Stomach (tissue), 19 donors: ENCODE data around the gene BNC2. TPM values are rescaled to one million over a fixed set of nuclear protein-coding genes. Genes with fewer than 3 reads are reported as not detected.

Experiments
- DNase-seq, 2 donors: peaks; one replicate each; pipeline versions ENCODE4 v3.0.0 to v3.0.0-alpha.2; 2013 to 2019
- H3K27ac ChIP-seq, 5 donors: fragments of 200-600 bp in 4 of 5; sonication (generic) in 4 of 5; one replicate each; pipeline ENCODE4 v1.5.1; 2013 to 2019; ENCODE audit warnings: mild to moderate bottlenecking in 1 of 5, moderate library complexity in 1 of 5
- H3K27me3 ChIP-seq, 3 donors: fragments of 200-600 bp; sonication (generic); one replicate each; pipeline ENCODE4 v1.5.1; 2017 to 2019; ENCODE audit warnings: mixed run types in 1 of 3
- H3K36me3 ChIP-seq, 4 donors: fragments of 200-600 bp; sonication (generic); 1 replicate in 3 of 4; 2 replicates in 1 of 4; pipeline ENCODE4 v1.5.1; 2016 to 2019
- H3K4me1 ChIP-seq, 4 donors: fragments of 200-600 bp; sonication (generic); one replicate each; pipeline ENCODE4 v1.5.1; 2016 to 2019
- H3K4me3 ChIP-seq, 4 donors: fragments of 200-600 bp; sonication (generic) in 3 of 4; one replicate each; pipeline ENCODE4 v1.5.1; 2016 to 2019; ENCODE audit warnings: mild to moderate bottlenecking in 1 of 4
- H3K9me3 ChIP-seq, 4 donors: fragments of 200-600 bp; sonication (generic); one replicate each; pipeline ENCODE4 v1.5.1; 2016 to 2019
- EP300 ChIP-seq: sonication (generic); formaldehyde crosslinking; IDR thresholded peaks from one replicate; pipeline ENCODE4 v1.6.1; 2017; ENCODE audit warnings: antibody characterized with exemption
- POLR2A ChIP-seq, 4 donors: fragments of 450-650 bp; IDR thresholded peaks; one replicate each; pipeline ENCODE4 v1.6.1; 2016; ENCODE audit warnings: antibody characterized with exemption in 4 of 4, control low read depth in 2 of 4, mild to moderate bottlenecking in 1 of 4, moderate library complexity in 1 of 4
- POLR2AphosphoS5 ChIP-seq, 3 donors: sonication (generic); formaldehyde crosslinking; IDR thresholded peaks; one replicate each; pipeline ENCODE4 v1.6.1; 2016; ENCODE audit warnings: antibody characterized with exemption in 3 of 3
- WGBS, 5 donors: extraction: QIAGEN DNeasy Blood & Tissue Kit in 3 of 5; methylation state at CpG; one replicate each; pipeline versions ENCODE4 v1.1.5 to v1.1.7; 2013 to 2018; 5-methylcytosine and 5-hydroxymethylcytosine counted together
- intact Hi-C: fragments of 100-400 bp; cut with DNase I; formaldehyde crosslinking; loops from one replicate; pipeline ENCODE4 v1.15.1; 2023; ENCODE audit warnings: low total_unique reads
- long read RNA-seq, 10 donors: transcript quantifications; one replicate each; lab custom pipeline, GENCODE V29; 2026
- polyA plus RNA-seq, 3 donors: library from polyadenylated mRNA; stranded (reverse); fragments of 200-250 nt; gene quantifications; one replicate each; pipeline ENCODE4 v1.2.3, GENCODE V29; 2013
- total RNA-seq, 5 donors: library from RNA; depleted of rRNA; stranded (reverse); fragments of >200 nt; gene quantifications; one replicate each; pipeline versions ENCODE4 v1.1.0 to v1.2.3, GENCODE V29; 2014 to 2016
- TF ChIP-seq, protein P1 (sequence below), 7 experiments: fragments of 450-650 bp in 4 of 7; fragments of 200-600 bp in 3 of 7; sonication (generic) in 3 of 7; IDR thresholded peaks; one replicate each; pipeline ENCODE4 v1.5.1; 2016 to 2019; ENCODE audit warnings: antibody characterized with exemption in 7 of 7, control low read depth in 2 of 7, mild to moderate bottlenecking in 1 of 7
- donor health status: healthy with polysubstance abuse.
- donor health status: Bipolar disorder and iron deficiency.
- donor health status: healthy.

BNC2 gene, protein sequence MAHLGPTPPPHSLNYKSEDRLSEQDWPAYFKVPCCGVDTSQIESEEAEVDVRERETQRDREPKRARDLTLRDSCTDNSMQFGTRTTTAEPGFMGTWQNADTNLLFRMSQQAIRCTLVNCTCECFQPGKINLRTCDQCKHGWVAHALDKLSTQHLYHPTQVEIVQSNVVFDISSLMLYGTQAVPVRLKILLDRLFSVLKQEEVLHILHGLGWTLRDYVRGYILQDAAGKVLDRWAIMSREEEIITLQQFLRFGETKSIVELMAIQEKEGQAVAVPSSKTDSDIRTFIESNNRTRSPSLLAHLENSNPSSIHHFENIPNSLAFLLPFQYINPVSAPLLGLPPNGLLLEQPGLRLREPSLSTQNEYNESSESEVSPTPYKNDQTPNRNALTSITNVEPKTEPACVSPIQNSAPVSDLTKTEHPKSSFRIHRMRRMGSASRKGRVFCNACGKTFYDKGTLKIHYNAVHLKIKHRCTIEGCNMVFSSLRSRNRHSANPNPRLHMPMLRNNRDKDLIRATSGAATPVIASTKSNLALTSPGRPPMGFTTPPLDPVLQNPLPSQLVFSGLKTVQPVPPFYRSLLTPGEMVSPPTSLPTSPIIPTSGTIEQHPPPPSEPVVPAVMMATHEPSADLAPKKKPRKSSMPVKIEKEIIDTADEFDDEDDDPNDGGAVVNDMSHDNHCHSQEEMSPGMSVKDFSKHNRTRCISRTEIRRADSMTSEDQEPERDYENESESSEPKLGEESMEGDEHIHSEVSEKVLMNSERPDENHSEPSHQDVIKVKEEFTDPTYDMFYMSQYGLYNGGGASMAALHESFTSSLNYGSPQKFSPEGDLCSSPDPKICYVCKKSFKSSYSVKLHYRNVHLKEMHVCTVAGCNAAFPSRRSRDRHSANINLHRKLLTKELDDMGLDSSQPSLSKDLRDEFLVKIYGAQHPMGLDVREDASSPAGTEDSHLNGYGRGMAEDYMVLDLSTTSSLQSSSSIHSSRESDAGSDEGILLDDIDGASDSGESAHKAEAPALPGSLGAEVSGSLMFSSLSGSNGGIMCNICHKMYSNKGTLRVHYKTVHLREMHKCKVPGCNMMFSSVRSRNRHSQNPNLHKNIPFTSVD
- total RNA-seq: 10 to 100 TPM in 4 of 5 donors, 1 to 10 TPM in 1; 4.8 to 60.7 (median 37.8) TPM
- polyA plus RNA-seq: 1 to 10 TPM; 1.1 to 1.6 (median 1.3) TPM
- long read RNA-seq, donor 1: 0 reads
- long read RNA-seq, donor 2: 0 reads
- long read RNA-seq, donor 3: 0 reads
- long read RNA-seq, donor 4: 0 reads
- long read RNA-seq, donor 5, partial matches to known transcripts: 0 of 1 reads
- long read RNA-seq, donor 5, other reads (novel, unspliced or antisense): 0 of 1 reads
- long read RNA-seq, donor 6, partial matches to known transcripts: 5 of 6 reads
- long read RNA-seq, donor 6, other reads (novel, unspliced or antisense): 0 of 6 reads
- long read RNA-seq, donor 7, partial matches to known transcripts: 6 of 7 reads
- long read RNA-seq, donor 7, other reads (novel, unspliced or antisense): 0 of 7 reads
- long read RNA-seq, donor 8: 0 reads
- long read RNA-seq, donor 9: 0 reads
- long read RNA-seq, donor 10: 0 reads

GRCh38 chr9:16870596-16871335 lies at the start of gene BNC2:
Gene BNC2, minus strand, starts transcription at chr9:16870670. Its CDS starts 22 bp downstream, at chr9:16870648.
- peaks cover 3 to 36% (median 27%) of the 10 kb centered on the region in 4 donors for H3K4me1 ChIP-seq
- intact Hi-C loops: no loop called here
- no peaks in the 10 kb centered on the region for H3K9me3 ChIP-seq
- no peaks in the 10 kb centered on the region for H3K36me3 ChIP-seq
- H3K4me3 ChIP-seq: peak within 1 kb of the TSS; percentile 67 to 80 (median 73)
- TF ChIP-seq, protein P1, sequence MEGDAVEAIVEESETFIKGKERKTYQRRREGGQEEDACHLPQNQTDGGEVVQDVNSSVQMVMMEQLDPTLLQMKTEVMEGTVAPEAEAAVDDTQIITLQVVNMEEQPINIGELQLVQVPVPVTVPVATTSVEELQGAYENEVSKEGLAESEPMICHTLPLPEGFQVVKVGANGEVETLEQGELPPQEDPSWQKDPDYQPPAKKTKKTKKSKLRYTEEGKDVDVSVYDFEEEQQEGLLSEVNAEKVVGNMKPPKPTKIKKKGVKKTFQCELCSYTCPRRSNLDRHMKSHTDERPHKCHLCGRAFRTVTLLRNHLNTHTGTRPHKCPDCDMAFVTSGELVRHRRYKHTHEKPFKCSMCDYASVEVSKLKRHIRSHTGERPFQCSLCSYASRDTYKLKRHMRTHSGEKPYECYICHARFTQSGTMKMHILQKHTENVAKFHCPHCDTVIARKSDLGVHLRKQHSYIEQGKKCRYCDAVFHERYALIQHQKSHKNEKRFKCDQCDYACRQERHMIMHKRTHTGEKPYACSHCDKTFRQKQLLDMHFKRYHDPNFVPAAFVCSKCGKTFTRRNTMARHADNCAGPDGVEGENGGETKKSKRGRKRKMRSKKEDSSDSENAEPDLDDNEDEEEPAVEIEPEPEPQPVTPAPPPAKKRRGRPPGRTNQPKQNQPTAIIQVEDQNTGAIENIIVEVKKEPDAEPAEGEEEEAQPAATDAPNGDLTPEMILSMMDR (IDR thresholded peaks at IDR 0.05): no peak
- TF ChIP-seq POLR2A (IDR thresholded peaks at IDR 0.05) (no peak), POLR2AphosphoS5 (IDR thresholded peaks at IDR 0.05) (no peak), EP300 (no peak)
- peak within 1 kb of the TSS; percentile 72 to 92 (median 90) for H3K27ac ChIP-seq
- peaks cover 0 to 49% (median 21%) of the 10 kb centered on the region in 3 donors for H3K27me3 ChIP-seq
- WGBS, 5 donors: 1 to 3% (median 2%) methylated on average over 27 to 58 of the region's 58 CpGs
- DNase-seq: peak in 1 of 2 donors; percentile 86

DNA sequence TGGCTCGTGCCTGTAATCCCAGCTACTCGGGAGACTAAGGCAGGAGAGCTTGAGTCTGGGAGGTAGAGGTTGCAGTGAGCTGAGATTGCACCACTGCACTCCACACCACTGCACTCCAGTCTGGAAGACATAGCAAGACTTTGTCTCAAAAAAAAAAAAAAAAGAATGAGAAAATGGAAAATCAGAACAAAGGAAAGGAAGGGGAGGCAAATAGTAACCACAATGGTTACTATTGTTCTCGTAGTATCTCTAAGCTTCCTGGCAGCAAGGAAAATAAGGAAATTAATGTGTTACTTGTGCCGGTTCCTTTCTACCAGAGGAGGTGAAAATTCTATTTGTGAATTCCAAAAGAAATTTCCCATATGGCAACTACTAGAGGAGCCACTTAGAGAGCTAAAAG lies 48.5 kb upstream of the BNC2 start:
- WGBS, 5 donors: 27 to 54% (median 38%) methylated on average over 4 of the region's 4 CpGs
- Histone ChIP-seq H3K27ac (no peak overlapping the region), H3K36me3 (no peaks in the 10 kb centered on the region), H3K4me3 (no peak overlapping the region), H3K9me3 (no peaks in the 10 kb centered on the region), H3K4me1 (no peaks in the 10 kb centered on the region), H3K27me3 (no peaks in the 10 kb centered on the region)
- intact Hi-C loops: no loop called here
- TF ChIP-seq POLR2A (IDR thresholded peaks at IDR 0.05) (no peak), EP300 (no peak), POLR2AphosphoS5 (IDR thresholded peaks at IDR 0.05) (no peak)
- TF ChIP-seq, protein P1 (IDR thresholded peaks at IDR 0.05): no peak
- DNase-seq: no peak

GRCh38 chr9:16915126-16915831 lies 44.8 kb upstream of the BNC2 start:
- no peak for DNase-seq
- H3K27me3 ChIP-seq: no peaks in the 10 kb centered on the region
- TF ChIP-seq, protein P1 (IDR thresholded peaks at IDR 0.05): no peak
- TF ChIP-seq POLR2A (IDR thresholded peaks at IDR 0.05) (no peak), EP300 (no peak), POLR2AphosphoS5 (IDR thresholded peaks at IDR 0.05) (no peak)
- 90 to 95% (median 94%) methylated on average over 6 of the region's 6 CpGs for WGBS, 5 donors
- no peak overlapping the region for H3K4me3 ChIP-seq
- no peaks in the 10 kb centered on the region for H3K4me1 ChIP-seq
- no peaks in the 10 kb centered on the region for H3K36me3 ChIP-seq
- no peaks in the 10 kb centered on the region for H3K9me3 ChIP-seq
- intact Hi-C loops: no loop called here
- no peak overlapping the region for H3K27ac ChIP-seq
